Activated T-helper 1 cell treated with anti-CD3 and anti-CD28 coated beads, Interleukin-2, amount 50 U/mL, for 16 hours (primary cell): ENCODE results near the gene RPGRIP1L.
A peak's percentile ranks its signal among the peaks of the same experiment; 100 is the strongest.

Experiments used
- DNase-seq, 2 donors: peaks; one replicate each; pipeline ENCODE4 v3.0.0-alpha.2; 2020; ENCODE audit warnings: low read depth in 1 of 2, low spot score in 1 of 2

Gene RPGRIP1L

DNA sequence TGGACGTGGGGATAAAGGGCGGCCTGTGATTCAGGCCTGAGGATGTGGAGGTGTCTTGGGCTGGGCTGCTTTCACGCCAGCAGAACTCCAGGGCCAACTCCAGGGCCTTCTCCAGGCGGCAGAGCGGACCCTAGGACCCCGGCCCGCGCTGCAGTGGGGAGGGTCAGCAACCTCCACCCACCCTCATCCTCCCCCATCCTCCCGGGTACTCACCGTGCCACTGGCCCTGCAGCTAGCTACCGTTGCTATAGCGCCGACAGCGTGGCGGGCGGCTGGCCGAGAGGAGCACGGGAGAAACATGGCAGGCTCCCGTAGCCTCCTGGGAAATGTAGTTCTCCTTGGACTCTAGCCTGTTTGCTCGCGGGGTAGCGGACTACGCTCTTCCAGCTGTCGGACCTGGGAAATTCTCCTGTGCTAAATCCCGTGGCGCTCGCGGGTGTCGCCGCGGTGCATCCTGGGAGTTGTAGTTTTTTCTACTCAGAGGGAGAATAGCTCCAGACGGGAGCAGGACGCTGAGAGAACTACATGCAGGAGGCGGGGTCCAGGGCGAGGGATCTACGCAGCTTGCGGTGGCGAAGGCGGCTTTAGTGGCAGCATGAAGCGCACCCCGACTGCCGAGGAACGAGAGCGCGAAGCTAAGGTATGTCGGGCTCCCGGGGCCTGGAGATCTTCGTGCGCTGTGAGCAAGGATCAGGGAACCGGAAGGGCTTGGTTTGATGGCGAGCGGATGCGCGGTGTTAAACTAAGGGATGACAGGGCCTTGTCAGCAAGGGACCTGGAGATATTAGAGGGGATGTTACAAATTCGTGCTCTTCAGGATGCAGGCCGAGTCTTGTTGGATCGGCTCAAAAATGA, at the start of gene RPGRIP1L, which contains the start of gene FTO:
Gene RPGRIP1L, minus strand, starts transcription at position 270 of the 855 bp plus-strand sequence. CDS start 3,136 bp downstream, outside the sequence.
Gene FTO, plus strand, starts transcription at position 567 of the 855 bp plus-strand sequence.
- peak; percentile 93 to 94 for DNase-seq

DNA sequence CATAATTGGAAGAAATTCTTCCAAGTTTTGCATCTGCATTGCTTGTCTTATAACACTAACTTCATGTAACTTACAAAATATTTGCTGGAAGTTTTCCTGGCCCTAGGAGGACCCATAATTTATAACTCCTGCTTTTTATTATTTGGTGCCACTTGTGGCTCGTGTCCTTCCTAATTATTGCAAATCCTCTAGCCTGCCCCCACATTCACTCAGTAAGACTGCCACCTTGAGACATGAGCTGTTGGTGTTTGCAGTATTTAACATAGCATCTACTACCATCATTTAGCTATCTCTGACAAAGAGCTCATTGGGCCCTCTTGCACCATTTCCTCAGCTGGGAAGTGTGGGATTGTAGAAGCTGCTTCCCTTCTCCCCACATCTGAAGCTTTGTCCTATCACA, 49.8 kb upstream of the RPGRIP1L start:
- DNase-seq, result no peak

DNA sequence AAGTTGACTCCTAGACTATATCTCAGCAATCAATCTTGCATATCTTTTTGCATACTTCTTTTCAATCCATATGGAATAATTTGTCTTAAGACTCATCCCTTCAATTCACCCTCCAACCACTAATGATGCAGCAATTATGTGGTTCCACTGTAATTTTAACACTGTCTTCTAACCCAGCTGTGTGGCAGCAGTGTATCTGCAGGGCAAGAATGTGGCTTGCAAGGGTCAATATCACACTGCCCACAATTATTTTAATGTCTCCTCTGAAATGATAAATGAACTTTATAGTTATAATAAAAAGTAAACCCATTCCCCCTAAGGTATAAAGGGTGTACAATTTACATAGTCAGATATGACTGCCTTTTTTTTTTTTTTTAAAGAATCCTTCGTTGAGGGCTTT, 48.9 kb upstream of the RPGRIP1L start:
- DNase-seq, result no peak

DNA sequence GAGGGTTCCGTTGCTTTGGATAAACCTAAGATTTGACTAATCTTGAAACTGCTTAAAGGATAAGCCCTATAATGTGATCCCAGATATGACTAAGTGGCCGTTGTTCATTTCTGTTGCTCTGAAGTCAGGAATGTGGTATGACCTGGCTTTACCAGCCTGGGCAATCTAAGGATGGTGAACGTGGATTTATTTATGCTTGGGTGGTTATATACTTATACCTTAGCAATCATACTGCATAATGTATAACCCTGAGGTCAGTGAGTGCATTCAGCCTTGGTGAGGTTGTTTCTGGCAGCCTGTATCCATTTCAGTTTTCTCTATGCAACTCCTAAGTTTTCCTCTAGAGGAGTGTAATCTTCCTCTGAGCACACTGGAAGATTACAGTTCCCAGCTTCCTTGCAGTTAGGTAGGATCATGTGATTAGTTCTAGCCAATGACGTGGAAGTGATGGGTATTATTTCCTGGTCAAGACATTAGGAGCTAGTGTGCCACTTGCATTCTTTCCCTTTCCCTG, 42.2 kb upstream of the RPGRIP1L start:
- DNase-seq, result no peak

DNA sequence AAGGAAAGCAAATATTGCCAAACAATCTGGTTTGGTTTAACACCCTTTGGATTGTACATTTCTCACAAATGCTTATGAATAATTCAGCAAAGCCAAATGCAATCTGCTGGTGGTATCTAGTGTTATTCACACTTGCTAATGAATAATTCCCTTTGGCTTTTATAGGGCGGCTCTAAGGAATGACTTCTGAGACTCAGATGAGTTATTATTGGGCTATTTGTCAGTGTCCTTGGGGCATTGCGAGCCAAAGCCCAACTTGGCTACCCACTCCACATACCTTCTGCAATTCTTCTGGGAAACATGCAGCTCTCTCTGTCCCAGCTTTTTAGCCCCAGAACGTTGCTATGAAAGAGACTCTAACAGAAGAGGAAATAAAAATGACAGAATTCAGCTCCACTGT, 41.4 kb upstream of the RPGRIP1L start:
- no peak for DNase-seq

DNA sequence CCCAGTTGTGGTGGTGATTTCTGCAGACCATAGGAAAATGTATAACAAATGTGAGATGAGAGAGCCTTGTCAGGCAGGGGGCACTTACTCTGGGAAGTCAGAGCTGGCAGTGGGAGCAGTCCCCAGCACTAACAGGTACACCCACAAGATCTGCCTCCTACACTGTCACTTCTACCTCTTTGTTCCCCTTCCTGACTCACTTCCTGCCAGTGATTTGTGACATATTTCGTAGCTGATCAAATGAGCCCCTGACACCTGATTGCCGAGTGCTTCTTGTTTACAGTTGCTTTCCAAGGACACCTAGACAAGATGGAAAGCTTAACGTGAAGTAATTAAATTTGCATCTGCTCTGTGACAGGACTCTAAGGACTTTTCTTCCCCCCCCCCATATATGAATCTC, 40.8 kb upstream of the RPGRIP1L start:
- no peak for DNase-seq

DNA sequence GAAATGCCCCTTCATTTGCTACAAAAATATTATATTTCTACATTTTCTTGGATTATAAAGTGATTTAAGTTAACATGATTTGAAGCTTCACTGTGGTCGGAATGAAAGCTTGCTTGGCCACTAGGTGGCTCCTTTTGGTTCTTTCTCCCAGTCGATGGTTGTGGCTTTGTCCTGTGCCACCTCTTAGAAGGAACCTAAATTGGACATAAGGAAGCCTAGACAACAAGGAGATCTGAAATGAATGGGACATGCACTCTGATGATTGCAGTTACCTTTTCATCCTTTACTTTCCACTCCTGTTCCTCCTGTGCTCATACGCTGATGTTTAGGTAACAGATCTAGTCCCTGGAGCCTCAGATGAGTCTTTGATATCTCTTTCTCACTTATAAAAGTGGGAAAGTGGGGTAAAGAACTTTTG, 39.5 kb upstream of the RPGRIP1L start:
- DNase-seq, result no peak

DNA sequence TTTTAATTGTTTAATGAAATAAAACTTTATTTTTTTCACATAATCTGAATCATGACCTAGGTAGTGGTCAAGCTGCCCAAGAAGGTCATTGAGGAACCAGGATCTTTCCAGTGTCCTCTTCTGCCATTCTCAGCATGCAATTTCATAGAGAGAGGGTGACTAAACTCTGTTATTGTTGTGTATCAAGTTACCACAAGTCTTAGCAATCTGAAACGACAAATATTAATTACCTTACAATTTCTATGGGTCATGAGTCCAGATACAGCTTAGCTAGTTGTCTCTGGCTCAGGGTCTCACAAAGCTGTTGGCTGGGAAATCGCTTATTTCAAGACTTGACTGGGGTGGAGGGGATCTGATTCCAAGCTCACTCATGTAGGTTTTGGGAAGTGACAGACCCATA, 37.9 kb upstream of the RPGRIP1L start:
- DNase-seq, result no peak

DNA sequence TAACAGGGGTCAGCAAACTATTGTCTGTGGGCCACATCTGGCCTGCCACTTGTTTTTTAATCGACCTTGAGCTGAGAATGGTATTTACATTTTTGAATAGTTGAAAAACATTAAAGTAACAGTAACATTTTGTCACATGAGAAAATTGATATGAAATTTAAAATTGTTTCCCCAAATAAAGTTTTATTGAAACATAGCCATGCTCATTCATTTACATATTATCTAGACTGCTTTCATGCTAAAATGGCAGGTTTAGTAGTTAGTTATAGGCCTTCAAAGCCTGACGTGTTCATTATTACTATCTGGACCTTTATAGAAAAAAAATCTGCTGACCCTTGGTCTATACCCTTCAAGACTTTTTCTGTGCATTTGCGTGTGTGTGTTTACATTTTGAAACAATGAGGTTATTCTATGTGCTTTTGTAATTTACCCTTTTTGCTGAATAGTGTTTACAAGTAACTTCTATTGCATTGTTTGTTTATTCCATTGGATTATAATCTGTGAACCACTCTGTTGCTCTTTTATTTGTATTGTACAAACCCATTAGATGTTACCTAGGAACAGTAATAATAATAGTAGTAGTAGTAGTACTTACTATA, 37.4 kb upstream of the RPGRIP1L start:
- DNase-seq, result no peak

DNA sequence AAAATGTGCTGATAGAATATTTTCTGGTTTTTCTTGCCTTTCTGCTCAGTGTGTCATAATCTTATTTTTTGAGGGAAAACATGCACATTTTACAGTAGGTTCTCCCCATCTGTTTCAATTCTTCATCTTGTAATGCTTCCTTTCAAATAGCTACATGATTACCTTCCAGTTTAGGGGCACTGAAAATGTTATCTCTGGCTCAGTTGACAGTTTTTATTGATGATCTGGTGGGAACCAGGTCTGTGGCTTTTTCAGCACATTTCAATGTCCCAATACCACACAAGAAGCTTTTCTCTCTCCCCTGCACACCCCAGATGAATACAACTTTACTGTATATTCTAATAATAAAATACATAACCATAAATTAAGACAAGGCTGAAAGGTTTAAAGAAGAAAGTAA, 36.8 kb upstream of the RPGRIP1L start:
- DNase-seq, result no peak

DNA sequence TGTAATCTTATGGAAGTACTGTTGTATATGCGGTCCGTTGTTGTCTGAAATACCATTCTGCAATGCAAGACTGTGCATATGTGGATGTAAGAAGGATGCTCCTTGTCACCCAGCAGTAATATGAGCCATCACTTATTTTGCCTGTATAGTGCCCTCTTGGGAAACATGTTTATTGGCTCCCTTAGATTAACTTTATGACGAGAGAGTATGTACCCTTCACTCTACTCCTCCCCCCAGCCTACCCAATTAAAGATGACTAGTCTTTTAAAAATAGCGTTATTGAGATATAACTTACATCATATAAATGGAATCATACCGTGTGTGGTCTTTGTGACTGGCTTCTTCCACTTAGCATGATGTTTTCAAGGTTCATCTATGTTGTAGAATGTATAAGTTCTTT, 33.9 kb upstream of the RPGRIP1L start:
- DNase-seq, result no peak

DNA sequence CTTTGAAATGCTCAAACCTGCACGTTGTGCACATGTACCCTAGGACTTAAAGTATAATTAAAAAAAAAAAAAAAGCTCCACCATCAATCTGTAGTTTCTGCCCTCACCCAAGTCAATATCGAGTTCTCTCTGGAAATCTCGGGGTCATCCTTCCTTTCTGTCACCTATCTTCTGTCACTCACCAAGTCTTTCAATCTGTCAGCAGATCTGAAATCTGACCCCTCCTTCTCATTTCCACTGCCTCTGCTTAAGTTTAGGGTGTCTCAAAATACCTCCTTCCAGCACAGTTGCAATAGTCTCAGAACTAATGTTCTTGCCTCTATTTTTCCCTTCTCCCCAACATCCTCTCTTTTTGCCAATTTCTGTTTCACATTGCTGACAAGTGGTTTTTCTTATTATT, 32.6 kb upstream of the RPGRIP1L start:
- DNase-seq, result no peak

DNA sequence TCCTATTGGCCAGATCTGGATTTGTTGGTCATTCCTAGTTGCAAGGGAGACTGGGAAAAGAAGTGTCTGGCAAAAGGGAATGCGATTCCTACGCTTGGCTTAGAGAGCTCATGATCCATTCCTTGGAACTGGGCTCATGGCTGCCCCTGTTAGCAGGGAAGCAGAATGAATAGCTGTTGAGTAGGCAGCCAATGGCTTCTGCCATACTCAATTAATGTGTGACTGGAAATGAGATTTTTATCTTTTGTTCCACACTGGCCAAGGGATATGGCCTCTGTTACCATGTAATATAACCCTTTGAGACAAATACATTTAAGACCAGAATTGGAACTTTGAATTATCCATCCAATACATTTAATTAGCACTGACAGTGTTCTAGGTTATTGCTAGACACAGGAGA, 31.2 kb upstream of the RPGRIP1L start:
- DNase-seq, result no peak

DNA sequence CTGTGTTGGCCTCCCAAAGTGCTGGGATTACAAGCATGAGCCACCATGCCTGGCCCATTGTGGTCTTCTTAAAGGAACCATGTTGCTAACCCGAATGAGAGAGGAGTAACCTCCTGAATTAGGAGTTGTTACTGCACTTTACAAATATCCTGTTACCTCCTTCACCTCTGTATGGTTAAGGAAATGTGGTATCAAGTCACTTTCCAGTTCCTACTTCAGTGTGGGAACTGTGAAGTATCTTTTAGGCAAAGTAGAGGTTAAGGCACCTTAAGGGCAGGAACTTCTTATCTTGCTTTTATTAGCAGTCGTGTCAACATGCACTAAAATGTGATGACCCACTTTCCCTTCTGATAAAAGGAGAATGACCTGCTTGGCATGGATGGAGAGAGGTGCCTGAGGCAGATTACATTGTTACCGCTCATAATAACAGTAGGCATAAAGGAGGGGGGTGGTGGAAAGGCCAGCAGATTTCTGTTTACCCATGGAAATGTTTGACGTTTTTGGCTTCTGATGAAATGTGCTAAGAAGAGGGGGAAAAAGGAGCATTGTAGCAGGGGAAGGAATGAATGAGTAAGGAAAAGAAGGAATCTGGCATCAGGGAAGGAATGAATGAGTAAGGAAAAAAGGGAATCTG, 28.8 kb upstream of the RPGRIP1L start:
- no peak for DNase-seq

DNA sequence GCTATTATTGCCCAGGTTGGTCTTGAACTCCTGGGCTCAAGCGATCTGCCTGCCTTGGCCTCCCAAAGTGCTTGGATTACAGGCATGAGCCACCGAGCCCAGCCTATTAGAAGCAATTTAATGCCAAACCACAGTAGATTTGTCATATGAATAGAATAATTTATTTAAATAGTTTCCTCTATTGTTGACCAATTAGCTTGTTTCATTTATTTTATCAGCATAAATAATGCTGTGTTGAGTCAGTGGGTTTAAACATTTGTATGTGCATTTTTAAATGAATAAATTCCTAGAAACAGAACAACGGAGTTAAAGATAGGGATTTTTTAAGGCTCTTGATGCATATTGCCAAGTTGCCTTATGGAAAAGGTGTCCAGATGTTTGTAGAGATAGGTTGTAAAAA, 27.0 kb upstream of the RPGRIP1L start:
- DNase-seq, result no peak

DNA sequence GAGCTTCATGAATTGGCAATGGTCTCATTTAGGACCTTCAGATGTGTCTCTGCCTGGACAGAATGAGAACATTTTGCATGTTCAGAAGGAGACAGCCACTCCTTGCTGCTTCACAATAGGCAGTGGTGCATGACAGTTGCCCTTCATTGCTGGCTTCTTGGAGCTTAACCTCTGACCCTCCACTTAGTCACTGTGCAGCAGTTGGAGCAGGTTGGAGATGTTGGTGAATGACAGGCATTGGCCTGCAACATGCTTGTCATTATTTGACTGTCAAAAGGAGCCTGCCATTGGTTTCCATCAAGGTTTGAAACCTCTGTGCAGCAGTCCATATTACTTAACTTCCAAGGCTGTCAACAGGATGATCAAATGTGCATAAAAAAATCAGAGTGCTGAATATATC, 23.0 kb upstream of the RPGRIP1L start:
- no peak for DNase-seq

DNA sequence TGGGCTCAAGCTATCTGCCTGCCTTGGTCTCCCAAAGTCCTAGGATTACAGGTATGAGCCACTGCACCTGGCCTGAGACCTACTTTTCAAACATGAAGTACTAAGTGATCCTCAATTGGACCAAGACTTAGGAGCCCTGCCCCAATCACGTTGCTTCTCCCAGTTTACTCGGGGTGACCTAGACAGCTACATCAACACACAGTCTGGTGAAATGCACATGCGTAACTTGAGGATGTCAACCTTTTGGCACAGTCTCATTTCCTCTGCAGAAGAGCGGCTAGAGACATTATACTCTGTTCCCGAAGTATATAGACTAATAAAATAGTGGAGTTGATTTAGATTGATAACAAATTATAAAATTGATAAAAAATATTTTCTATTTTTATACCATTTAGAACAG, 17.4 kb upstream of the RPGRIP1L start:
- no peak for DNase-seq

DNA sequence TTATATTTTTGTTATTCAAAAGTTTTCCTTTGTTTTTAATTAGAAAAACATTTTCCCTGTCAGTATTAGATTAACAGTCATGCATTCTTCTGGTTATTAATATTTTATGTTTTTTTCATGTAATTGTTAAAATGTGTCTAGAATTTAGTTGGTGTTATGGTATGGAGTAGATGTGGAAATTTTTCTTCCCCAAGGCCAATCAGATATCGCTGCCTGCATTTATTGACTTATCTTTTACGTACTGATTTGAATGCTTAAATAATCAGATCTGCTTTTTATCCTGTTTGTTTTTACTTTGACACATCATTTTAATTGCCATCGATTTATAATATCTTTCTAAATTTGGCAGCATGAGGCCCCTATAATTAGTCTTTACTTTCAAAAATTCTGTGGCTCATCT, 13.9 kb upstream of the RPGRIP1L start:
- DNase-seq, result no peak

DNA sequence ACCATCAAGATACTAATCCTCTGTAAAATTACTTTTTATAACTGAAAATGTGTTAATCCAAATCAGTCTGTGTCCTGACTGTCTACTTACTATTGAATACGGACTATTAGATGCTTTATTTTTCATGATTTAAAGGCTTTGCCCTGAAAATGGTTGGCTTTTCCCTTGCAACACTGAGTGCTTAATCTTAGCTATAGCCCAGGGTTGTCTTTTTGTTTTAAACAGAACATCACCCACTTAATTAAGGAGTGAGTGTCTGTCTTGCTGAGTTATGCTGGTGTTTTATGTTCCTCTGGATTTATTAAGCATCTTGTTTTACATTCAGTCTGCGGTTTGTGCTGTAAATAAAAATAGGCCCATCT, 11.3 kb upstream of the RPGRIP1L start:
- DNase-seq, result no peak

DNA sequence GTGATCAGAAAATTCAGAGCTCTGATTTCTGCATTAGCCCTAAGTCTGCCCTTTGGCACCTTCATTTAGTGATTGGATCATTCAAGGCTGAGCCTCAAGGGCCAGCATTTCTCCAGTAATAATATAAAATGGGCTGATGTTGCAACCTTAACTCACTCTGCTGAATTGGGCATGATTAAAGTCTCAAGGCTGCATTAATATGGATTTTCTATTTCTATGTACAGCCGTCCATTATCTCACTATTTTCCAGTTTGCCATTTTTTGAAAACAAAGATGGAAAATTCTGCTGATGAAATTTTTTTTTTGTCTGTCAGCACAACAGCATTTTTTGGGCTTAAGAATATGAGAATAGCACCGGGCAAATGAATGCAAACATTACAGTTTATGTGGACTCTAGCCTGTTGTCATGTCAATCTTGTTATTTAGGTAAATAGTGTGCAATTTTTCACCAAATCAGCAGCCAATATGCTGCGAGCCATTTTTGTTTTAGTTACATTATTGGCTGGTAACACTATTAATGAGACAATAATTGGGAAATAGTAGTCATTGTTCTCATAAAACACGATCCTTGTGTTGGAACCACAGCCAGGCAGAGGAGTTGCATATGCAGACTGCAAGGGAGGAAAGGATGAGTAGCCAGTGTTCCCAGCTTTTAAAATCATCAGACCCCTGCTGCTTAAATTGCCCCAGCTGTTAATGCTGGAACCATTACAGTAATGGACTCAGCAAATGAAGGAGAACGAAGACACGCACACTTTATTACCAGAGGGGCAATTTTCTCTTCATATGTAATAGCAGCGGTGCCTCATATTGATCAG, 10.8 kb upstream of the RPGRIP1L start:
- DNase-seq, result no peak
